GM15510 (cell line): ENCODE results near the gene FANCF.

Experiments
- POLR2A ChIP-seq: IDR thresholded peaks from 3 replicates; pipeline ENCODE4 v1.6.1; 2011; ENCODE audit warnings: borderline replicate concordance; ENCODE audit not compliant: insufficient read length; ENCODE audit errors: extremely low read depth

FANCF gene

DNA sequence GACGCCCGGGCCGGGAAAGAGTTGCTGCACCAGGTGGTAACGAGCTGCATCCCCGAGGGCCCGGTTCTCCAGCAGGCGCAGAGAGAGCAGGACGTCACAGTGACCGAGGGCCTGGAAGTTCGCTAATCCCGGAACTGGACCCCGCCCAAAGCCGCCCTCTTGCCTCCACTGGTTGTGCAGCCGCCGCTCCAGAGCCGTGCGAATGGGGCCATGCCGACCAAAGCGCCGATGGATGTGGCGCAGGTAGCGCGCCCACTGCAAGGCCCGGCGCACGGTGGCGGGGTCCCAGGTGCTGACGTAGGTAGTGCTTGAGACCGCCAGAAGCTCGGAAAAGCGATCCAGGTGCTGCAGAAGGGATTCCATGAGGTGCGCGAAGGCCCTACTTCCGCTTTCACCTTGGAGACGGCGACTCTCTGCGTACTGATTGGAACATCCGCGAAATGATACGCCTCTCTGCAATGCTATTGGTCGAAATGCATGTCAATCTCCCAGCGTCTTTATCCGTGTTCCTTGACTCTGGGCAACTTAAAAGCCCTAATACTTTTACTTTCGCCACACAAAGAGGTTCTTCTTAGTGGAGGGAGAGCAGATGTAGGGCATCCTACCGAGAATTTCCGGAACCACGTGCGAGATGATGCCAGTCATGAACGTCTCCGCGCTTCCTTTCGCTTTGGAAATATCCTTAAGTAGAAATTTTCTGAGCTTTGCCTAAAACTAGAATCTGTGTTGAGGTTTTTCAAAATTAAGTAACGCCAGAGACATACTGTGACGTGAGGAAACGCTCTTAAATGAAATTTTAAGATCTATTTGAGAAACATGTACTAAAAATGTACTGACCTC, at the start of gene FANCF:
Gene FANCF, minus strand, starts transcription at position 376 of the 840 bp plus-strand sequence. Its CDS starts 13 bp downstream, at position 363.
- TF ChIP-seq POLR2A, result peak; percentile 50

GRCh38 chr11:22674470-22675439, 49.1 kb upstream of the FANCF start:
- no peak for TF ChIP-seq POLR2A

GRCh38 chr11:22671751-22672150, 46.1 kb upstream of the FANCF start:
- no peak for TF ChIP-seq POLR2A

DNA sequence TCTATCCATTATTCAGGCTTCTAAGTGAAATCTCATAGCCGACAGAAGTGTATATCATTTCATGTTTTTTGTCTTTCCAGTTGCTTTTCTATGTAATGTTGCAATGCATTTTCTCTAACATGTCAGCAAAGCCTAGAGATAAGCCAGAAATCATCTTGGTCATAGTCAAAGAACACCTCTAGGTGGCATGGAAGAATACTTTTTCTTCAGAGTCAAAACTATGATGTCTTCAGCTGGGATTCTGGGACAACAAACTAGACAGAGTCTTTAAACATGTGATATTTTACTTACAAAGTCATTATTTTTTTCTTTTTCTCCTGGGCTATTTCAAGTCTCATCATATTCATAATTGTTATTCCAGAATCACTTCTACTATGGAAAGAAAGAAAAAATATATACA, 45.2 kb upstream of the FANCF start:
- TF ChIP-seq POLR2A, result no peak

- no peak for TF ChIP-seq POLR2A
Observed at GRCh38 chr11:22669368-22669767, 43.7 kb upstream of the FANCF start.

GRCh38 chr11:22668005-22668796, 42.6 kb upstream of the FANCF start:
- no peak for TF ChIP-seq POLR2A

DNA sequence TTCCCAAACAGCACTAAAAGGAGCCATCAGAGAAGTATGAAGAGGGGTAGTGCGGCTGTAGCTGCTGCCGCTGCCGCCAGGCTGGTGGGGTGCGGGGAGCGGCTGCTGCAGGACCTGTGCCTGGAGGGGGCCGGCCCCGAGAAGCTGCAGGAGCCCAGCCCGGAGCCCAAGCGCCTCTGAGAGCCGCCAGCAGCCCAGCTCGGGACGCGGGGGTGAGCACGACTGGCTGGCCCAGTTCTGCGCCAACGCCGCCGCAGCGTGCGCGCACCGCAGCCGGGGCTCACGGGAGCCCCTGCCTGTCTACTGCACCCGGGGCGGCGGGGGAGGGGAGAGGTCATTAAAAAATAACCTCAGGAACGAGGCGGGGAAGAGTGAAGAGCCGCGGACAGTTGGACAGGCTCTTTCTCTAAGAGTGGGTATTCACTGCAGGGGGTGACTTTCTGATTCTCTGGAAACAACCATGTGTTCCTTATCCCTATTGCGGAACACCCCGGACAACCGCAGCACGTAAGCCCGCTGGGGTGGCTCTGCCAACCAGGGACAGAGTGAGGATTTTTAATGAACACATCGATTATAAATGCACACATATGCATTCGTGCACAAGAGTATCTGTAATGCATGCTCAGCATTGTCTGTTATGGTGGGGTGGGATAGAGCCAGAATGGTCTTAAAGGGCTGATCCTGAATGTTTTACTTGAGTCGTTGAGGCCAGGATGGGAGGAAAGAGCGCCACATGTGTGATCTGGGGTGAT, 41.2 kb upstream of the FANCF start:
- no peak for TF ChIP-seq POLR2A

GRCh38 chr11:22666325-22666687, 40.7 kb upstream of the FANCF start, which contains the start of gene GAS2:
Gene GAS2 (plus strand): TSS chr11:22666611. CDS start chr11:22674870, 8,259 bp downstream.
- no peak for TF ChIP-seq POLR2A

DNA sequence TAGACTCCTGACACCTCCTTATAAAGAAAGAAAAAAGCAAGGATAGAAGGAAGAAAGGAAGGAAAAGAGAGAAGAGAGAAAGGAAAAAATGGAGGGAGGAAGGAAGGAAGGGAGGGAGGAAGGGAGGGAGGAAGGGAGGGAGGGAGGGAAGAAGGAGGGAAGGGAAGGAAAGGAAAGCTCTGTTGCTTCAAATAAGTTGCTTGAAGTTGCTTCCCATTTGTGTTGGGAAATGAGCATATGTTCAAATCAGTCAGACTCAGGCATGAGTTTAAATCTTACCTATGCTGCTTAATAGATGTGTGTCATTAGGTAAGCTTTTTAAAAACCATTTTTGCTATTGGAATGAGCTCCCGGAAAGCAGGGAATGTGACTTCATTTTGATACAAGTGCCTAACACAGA, 34.2 kb upstream of the FANCF start:
- no peak for TF ChIP-seq POLR2A

GRCh38 chr11:22657101-22657694, 31.6 kb upstream of the FANCF start:
- no peak for TF ChIP-seq POLR2A

- no peak for TF ChIP-seq POLR2A
Observed at GRCh38 chr11:22656130-22656529, 30.5 kb upstream of the FANCF start.

GRCh38 chr11:22641559-22641958, 15.9 kb upstream of the FANCF start:
- no peak for TF ChIP-seq POLR2A

DNA sequence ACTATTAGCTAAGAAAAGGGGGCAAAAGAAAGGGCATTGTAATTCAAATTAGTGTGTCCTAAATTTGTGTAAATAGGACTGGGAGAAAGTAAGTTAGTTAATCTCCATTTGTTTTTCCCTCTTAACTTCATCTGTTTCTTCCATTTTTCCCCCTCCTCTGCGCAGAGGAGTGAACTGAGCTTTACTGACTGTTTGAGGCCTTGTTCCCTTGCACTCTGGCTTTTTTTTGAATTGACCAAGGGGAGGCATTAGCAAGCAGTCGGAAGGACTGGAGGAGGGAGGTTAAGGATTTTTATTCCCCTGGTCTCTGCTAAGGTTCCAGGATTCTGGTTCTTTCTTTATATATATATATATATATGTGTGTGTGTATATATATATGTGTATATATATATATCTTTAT, 15.2 kb upstream of the FANCF start:
- TF ChIP-seq POLR2A, result no peak

DNA sequence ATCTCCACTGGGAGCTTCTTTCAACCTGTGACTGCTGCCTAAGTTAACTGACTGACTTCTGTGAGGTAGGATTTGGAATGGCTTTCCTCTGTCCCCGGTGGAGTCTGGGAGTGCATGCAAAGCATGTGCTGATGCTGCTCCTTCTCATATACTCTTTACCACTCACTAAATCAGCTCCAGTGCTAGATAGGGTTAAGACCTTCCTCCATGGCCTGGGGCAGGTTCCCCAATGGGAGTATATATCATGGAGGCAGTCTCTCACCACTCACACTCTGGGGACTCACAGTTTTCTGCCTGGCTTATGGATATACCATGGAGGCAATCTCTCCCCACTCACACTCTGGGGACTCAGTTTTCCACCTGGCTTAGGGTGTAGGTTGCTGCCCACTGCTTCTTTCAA, 10.1 kb upstream of the FANCF start:
- TF ChIP-seq POLR2A, result no peak

DNA sequence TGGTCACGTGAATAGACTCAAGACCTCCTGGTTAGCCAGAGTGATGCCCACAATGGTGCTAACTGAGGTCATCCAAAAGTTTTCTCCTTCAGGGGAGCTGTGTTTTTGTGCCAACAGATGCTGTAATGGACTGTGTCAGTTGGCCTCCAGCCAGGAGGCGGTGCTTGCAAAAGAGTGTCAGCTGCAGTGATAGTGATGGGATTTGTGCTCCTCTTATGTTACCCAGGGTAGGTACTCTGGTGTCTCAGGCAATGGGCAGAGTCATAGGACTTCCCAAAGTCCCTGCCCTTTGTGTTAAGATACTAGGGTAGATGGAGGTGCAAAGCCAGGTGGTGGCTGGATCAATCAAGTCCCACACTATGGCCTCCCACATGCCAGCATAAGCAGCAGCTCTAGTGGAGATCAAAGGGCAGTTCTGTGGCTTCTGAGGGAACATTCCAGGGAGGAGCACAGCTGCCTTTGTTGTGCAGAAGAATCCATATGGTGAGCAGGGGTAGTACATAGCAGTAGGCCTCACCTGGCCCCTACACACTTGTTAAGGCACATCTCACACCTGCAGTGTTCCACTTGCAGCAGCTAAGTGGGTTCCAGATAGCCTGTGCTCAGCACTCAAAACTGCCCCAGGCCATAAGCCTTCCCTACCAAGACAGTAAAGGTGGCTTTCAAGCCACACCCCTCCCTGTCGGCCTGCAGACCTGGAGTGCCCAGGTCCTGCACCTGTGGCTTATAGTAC, 9.4 kb upstream of the FANCF start:
- no peak for TF ChIP-seq POLR2A
